GM10847 (cell line): ENCODE data around the gene TAS2R3.

Experiments
- POLR2A ChIP-seq: IDR thresholded peaks from 2 replicates; pipeline ENCODE4 v1.6.1; 2011; ENCODE audit not compliant: insufficient read length; ENCODE audit errors: extremely low read depth

The TAS2R3 gene

GRCh38 chr7:141752634-141753033, 11.3 kb upstream of the TAS2R3 start:
- TF ChIP-seq POLR2A: no peak

DNA sequence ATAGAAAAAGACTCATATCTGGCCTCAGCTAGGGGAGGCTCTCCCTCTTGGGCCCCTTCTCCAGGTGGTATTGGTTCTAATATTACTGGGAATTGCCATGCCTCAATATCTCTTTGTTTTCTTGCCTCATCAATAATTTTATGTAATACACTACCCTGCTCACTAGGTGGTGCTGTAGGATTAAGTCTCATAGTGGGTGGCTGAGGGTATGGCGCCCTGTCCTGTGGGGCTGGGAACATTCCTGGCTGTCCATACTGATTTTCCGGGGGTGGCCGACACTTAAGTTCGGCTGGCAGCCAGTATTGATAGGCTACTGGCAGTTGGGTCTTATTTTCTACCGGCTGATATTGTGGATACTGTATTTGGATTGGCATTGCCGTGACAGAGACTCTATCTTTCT, 9.0 kb upstream of the TAS2R3 start:
- TF ChIP-seq POLR2A: no peak

DNA sequence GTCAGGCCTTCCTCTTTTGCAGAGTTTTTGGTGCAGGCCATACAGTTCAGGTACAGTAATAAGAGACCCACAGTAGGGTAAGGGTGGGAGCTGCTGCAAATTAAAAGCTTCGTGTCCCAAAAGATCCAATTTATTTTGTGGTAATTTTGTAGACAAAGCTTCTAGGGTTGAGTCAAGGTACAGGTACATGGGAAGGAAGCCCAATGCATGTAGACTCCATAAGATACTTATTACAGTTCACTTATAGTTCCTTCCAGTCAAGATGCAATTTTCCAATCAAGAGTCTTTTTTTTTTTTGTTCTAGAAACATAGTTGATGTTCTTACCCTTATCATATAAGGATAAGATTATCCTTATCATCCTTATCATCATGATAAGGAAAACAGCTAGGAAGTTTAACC, 12.5 kb downstream of the TAS2R3 start, which contains the start of gene TAS2R4:
TSS of gene TAS2R4 (plus strand) at position 301 of the 400 bp plus-strand sequence. CDS start 1,815 bp downstream, outside the sequence.
- no peak for TF ChIP-seq POLR2A

DNA sequence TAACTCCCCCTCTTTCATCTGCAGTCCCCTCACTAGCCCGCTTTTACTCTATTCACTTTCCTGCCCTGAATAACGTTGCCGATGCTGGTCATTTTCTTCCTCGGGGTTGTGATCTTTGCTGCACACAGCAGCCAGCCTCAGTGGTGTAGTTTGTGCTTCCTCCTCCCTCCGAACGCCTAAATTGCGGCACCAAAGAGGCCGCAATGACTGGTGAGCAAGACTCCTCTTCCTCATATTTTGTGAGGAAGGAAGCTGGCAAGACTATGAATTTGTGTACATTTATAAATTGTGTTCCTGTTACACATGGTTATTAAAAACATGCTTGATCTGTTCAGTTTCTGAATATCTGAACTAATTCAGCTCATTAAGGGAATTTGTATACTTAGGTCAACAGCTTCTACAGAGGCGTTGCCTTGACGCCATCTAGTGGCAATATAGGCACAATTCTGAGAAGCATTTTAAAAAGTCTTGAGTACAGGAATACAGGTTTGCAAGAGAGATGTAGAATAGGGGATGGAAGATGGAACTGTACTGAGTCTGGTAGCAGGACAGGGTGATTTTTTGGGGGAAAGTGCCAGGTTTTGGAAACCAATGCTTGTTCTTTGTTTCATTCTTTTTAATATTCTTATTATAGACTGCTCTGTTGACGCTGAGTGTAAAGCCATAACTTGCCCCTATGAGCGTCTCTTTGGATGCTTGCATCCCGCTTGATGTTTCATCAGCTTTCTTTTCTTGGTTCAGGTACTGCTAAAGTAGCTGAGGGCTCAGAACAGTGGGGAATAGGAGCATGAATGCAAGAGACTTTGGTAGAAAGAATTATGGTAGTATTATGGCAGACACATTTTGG, 22.0 kb downstream of the TAS2R3 start:
- no peak for TF ChIP-seq POLR2A

DNA sequence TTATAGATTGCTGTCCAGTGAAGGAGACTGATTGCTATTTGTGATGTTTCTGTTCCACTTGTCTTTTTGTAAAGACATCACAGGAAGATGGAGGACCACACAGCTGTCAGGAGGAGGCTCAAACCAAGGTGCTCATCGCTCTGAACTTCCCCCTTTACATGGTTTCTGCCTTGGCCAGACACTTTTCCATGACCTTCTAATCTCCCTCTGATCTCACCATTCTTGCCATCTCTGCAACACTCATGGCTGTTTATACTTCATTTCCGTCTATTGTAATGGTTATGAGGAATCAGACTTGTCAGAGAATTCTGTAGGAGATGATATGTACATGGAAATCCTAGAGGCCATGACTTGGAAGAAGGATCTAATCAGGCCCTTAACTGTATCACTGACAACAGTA, 24.4 kb downstream of the TAS2R3 start:
- TF ChIP-seq POLR2A: no peak

GRCh38 chr7:141789917-141790316, 26.0 kb downstream of the TAS2R3 start, which contains the start of gene TAS2R5:
TSS of gene TAS2R5 (plus strand) at chr7:141790217. CDS start at chr7:141790362, 145 bp downstream.
- no peak for TF ChIP-seq POLR2A

GRCh38 chr7:141792526-141792925, 28.6 kb downstream of the TAS2R3 start:
- TF ChIP-seq POLR2A: no peak
